Colonic mucosa (tissue), 4 donors: ENCODE measurements around the gene GOLIM4. TPM values are rescaled to one million over a fixed set of nuclear protein-coding genes. Genes with fewer than 3 reads are reported as not detected.

Experiments
- DNase-seq: peaks from one replicate; pipeline ENCODE4 v3.0.0-alpha.2; 2020
- H3K27ac ChIP-seq: fragments of 200-600 bp; one replicate; pipeline ENCODE4 v1.8.0; 2021
- H3K27me3 ChIP-seq: fragments of 200-600 bp; one replicate; pipeline ENCODE4 v1.8.0; 2021
- H3K36me3 ChIP-seq: fragments of 200-600 bp; one replicate; pipeline ENCODE4 v1.8.0; 2021
- H3K4me1 ChIP-seq: fragments of 200-600 bp; one replicate; pipeline ENCODE4 v1.8.0; 2021; ENCODE audit warnings: mild to moderate bottlenecking
- H3K4me3 ChIP-seq: fragments of 200-600 bp; one replicate; pipeline ENCODE4 v1.8.0; 2021
- H3K9ac ChIP-seq, 2 donors: one replicate each; pipeline ENCODE4 v1.7.0; 2013; ENCODE audit warnings: control low read depth in 2 of 2, low read depth in 2 of 2, low read length in 2 of 2
- H3K9me3 ChIP-seq: fragments of 200-600 bp; one replicate; pipeline ENCODE4 v1.8.0; 2021
- CTCF ChIP-seq: fragments of 200-600 bp; IDR thresholded peaks from one replicate; pipeline ENCODE4 v1.8.0; 2022; ENCODE audit warnings: antibody characterized with exemption, mild to moderate bottlenecking
- intact Hi-C: fragments of 100-400 bp; cut with DNase I; formaldehyde crosslinking; loops from one replicate; pipeline ENCODE4 v1.14.1; 2022
- total RNA-seq, 2 donors: library from RNA; stranded (reverse); fragmentation: NEBNext Ultra II Directional in 1 of 2; extraction: Animal tissue kit (Norgen Biotek cat#: 25700) in 1 of 2; gene quantifications; one replicate each; pipeline ENCODE4 v1.2.1, GENCODE V29; 2021
- donor health status: healthy.
- donor health status: DM: no; HTN: no; CAD: no.
- donor health status: DM: no; HTN: no; CAD: no.

The GOLIM4 gene
- total RNA-seq, 2 donors from 2014 or later, result 73.8 to 79.4 TPM

- no peak for TF ChIP-seq CTCF
- peak; percentile 71 for DNase-seq
- Histone ChIP-seq H3K36me3 (no peaks in the 10 kb centered on the region), H3K9me3 (no peaks in the 10 kb centered on the region), H3K9ac (peak overlapping the region; percentile 82 to 94), H3K27ac (peak overlapping the region; percentile 91), H3K4me3 (peak overlapping the region; percentile 69), H3K4me1 (no peaks in the 10 kb centered on the region), H3K27me3 (no peaks in the 10 kb centered on the region)
- intact Hi-C loops, result no loop called here
Measured at GRCh38 chr3:168094877-168095610, 680 bp downstream of the GOLIM4 start.

- no peak for DNase-seq
- intact Hi-C loops, result no loop called here
- no peak for TF ChIP-seq CTCF
- Histone ChIP-seq H3K9ac (peak overlapping the region; percentile 82 to 94), H3K4me1 (no peaks in the 10 kb centered on the region), H3K4me3 (peak overlapping the region; percentile 69), H3K27ac (peak overlapping the region; percentile 91), H3K9me3 (no peaks in the 10 kb centered on the region), H3K27me3 (no peaks in the 10 kb centered on the region), H3K36me3 (no peaks in the 10 kb centered on the region)
Measured at GRCh38 chr3:168094580-168094876, 1.2 kb downstream of the GOLIM4 start.

GRCh38 chr3:168093790-168094189 lies 1.9 kb downstream of the GOLIM4 start:
- Histone ChIP-seq H3K27ac (peak overlapping the region; percentile 91), H3K4me1 (no peaks in the 10 kb centered on the region)

GRCh38 chr3:168093229-168093628 lies 2.5 kb downstream of the GOLIM4 start:
- no peak for TF ChIP-seq CTCF
- H3K9me3 ChIP-seq, result no peaks in the 10 kb centered on the region
- no peak for DNase-seq
- no peaks in the 10 kb centered on the region for H3K36me3 ChIP-seq
- H3K9ac ChIP-seq, result peak overlapping the region in 1 of 2 donors; percentile 94
- H3K27me3 ChIP-seq, result no peaks in the 10 kb centered on the region
- intact Hi-C loops, result no loop called here
- H3K27ac ChIP-seq, result peak overlapping the region; percentile 77
- H3K4me3 ChIP-seq, result peak overlapping the region; percentile 69
- no peaks in the 10 kb centered on the region for H3K4me1 ChIP-seq

More at GRCh38 chr3:168093790-168094189, 1.9 kb downstream of the GOLIM4 start:
- intact Hi-C loops, result no loop called here
- no peak for TF ChIP-seq CTCF
- Histone ChIP-seq H3K9me3 (no peaks in the 10 kb centered on the region), H3K9ac (peak overlapping the region in 1 of 2 donors; percentile 94), H3K27me3 (no peaks in the 10 kb centered on the region), H3K4me3 (peak overlapping the region; percentile 69), H3K36me3 (no peaks in the 10 kb centered on the region)
- no peak for DNase-seq

- H3K36me3 ChIP-seq, result no peaks in the 10 kb centered on the region
- DNase-seq, result peak; percentile 50
- no peaks in the 10 kb centered on the region for H3K4me1 ChIP-seq
- H3K27me3 ChIP-seq, result no peaks in the 10 kb centered on the region
- H3K27ac ChIP-seq, result peak overlapping the region; percentile 77
- TF ChIP-seq CTCF, result no peak
- peak overlapping the region; percentile 3 for H3K4me3 ChIP-seq
- intact Hi-C loops, result no loop called here
- no peaks in the 10 kb centered on the region for H3K9me3 ChIP-seq
- peak overlapping the region in 1 of 2 donors; percentile 94 for H3K9ac ChIP-seq
Measured at GRCh38 chr3:168091941-168092340, 3.8 kb downstream of the GOLIM4 start.
